ENCODE results near the gene C2. TPM values are rescaled to one million over a fixed set of nuclear protein-coding genes. Genes with fewer than 3 reads are reported as not detected.

The C2 gene
- total RNA-seq, 1 donor from 2014 or later, result 7.6 TPM

Small RNAs within 50 kb of the gene (microRNA-seq; reads per million reads assigned to microRNA genes)
- not detected for gene MIR1236

Other genes with a start within 250 kb of the C2 start
- 1.3 TPM for gene LY6G5C, start 246.7 kb upstream of the C2 start, total RNA-seq
- gene ABHD16A, start 224.4 kb upstream of the C2 start, total RNA-seq, result 27.9 TPM
- not detected for gene LY6G6F, start 220.9 kb upstream of the C2 start, total RNA-seq
- not detected for gene LY6G6D, start 212.4 kb upstream of the C2 start, total RNA-seq
- not detected for gene LY6G6C, start 206.0 kb upstream of the C2 start, total RNA-seq
- 0.13 TPM for gene MPIG6B, start 204.3 kb upstream of the C2 start, total RNA-seq
- gene DDAH2, start 198.4 kb upstream of the C2 start, total RNA-seq, result 32.9 TPM
- 86.8 TPM for gene CLIC1, start 191.2 kb upstream of the C2 start, total RNA-seq
- 1.8 TPM for gene MSH5, start 187.7 kb upstream of the C2 start, total RNA-seq
- 0.86 TPM for gene SAPCD1, start 165.1 kb upstream of the C2 start, total RNA-seq
- 9.5 TPM for gene VWA7, start 150.4 kb upstream of the C2 start, total RNA-seq
- gene VARS1, start 132.0 kb upstream of the C2 start, total RNA-seq, result 22.1 TPM
- gene LSM2, start 120.8 kb upstream of the C2 start, total RNA-seq, result 23.0 TPM
- gene HSPA1L, start 112.4 kb upstream of the C2 start, total RNA-seq, result 2.0 TPM
- 324 TPM for gene HSPA1A, start 112.2 kb upstream of the C2 start, total RNA-seq
- 236 TPM for gene HSPA1B, start 100.0 kb upstream of the C2 start, total RNA-seq
- 24.1 TPM for gene NEU1, start 64.9 kb upstream of the C2 start, total RNA-seq
- gene SLC44A4, start 48.7 kb upstream of the C2 start, total RNA-seq, result not detected
- gene EHMT2, start 30.0 kb upstream of the C2 start, total RNA-seq, result 15.5 TPM
- gene ZBTB12, start 25.6 kb upstream of the C2 start, total RNA-seq, result 3.1 TPM
- 5.5 TPM for gene CFB, start 18.4 kb downstream of the C2 start, total RNA-seq
- gene NELFE, start 31.3 kb downstream of the C2 start, total RNA-seq, result 39.6 TPM
- gene SKIC2, start 31.5 kb downstream of the C2 start, total RNA-seq, result 33.6 TPM
- gene DXO, start 44.4 kb downstream of the C2 start, total RNA-seq, result 7.5 TPM
- gene C4A, start 54.3 kb downstream of the C2 start, total RNA-seq, result 61.5 TPM
- gene C4B, start 87.1 kb downstream of the C2 start, total RNA-seq, result 58.3 TPM
- gene CYP21A2, start 110.7 kb downstream of the C2 start, total RNA-seq, result not detected
- gene TNXB, start 181.6 kb downstream of the C2 start, total RNA-seq, result 65.8 TPM
- 21.5 TPM for gene ATF6B, start 200.5 kb downstream of the C2 start, total RNA-seq
- 2.5 TPM for gene FKBPL, start 202.6 kb downstream of the C2 start, total RNA-seq
- gene PRRT1, start 224.2 kb downstream of the C2 start, total RNA-seq, result 0.51 TPM
- 20.4 TPM for gene PPT2, start 226.4 kb downstream of the C2 start, total RNA-seq
- gene EGFL8, start 236.9 kb downstream of the C2 start, total RNA-seq, result 6.1 TPM
- gene AGPAT1, start 248.4 kb downstream of the C2 start, total RNA-seq, result 44.2 TPM

All from Right ventricle myocardium superior (tissue), 1 donor.